ENCODE measurements around the gene USP34.

USP34 gene

DNA sequence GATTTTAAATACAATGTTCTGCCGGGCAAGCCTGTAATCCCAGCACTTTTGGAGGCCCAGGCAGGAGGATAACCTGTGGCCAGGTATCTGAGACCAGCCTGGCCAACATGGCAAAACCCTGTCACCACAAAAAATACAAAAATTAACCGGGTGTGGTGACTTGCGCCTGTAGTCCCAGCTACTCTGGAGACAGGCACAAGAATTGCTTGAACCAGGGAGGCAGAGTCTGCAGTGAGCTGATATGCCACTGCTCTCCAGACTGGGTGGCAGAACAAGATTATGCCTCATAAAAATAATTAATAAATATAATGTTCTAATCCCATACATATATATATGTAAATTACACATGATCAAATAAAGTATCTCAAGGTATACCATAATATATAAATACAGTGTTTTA is 189.6 kb downstream of the USP34 start:
- no peaks in the 10 kb centered on the region for H3K27me3 ChIP-seq (ENCODE audit: control insufficient read depth, insufficient read depth, low read length)
- no peak for TF ChIP-seq CTCF (IDR thresholded peaks at IDR 0.05)
- no peak overlapping the region for H2AFZ ChIP-seq
- H3K9ac ChIP-seq, result no peak overlapping the region
- H3K4me1 ChIP-seq, result no peaks in the 10 kb centered on the region
- no peaks in the 10 kb centered on the region for H3K79me2 ChIP-seq
- no peak overlapping the region for H3K27ac ChIP-seq
- no peaks in the 10 kb centered on the region for H3K36me3 ChIP-seq (ENCODE audit: control insufficient read depth, insufficient read depth, low read length)
- H3K4me2 ChIP-seq (ENCODE audit: low read length), result no peak overlapping the region
- H3K9me3 ChIP-seq (ENCODE audit: control insufficient read depth, low read length), result no peaks in the 10 kb centered on the region
- H3K4me3 ChIP-seq (ENCODE audit: low read depth, low read length), result no peak overlapping the region

DNA sequence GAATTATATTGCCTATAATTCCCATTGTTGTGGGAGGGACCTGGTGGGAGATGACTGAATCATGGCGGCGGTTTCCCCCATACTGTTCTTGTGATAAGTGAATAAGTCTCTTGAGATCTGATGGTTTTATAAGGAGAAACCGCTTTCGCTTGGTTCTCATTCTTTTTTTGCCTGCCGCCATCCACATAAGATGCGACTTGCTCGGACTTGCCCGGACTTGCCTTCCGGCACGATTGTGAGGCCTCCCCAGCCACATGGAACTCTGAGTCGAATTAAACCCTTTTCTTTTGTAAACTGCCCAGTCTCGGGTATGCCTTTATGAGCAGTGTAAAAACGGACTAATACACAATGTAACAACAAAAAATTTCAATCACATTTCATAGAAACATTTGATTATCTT is 193.1 kb downstream of the USP34 start:
- Histone ChIP-seq H3K27me3 (ENCODE audit: control insufficient read depth, insufficient read depth, low read length) (no peaks in the 10 kb centered on the region), H3K9ac (no peak overlapping the region), H3K4me3 (ENCODE audit: low read depth, low read length) (no peak overlapping the region), H3K9me3 (ENCODE audit: control insufficient read depth, low read length) (no peaks in the 10 kb centered on the region), H3K4me2 (ENCODE audit: low read length) (no peak overlapping the region), H3K4me1 (no peaks in the 10 kb centered on the region), H2AFZ (no peak overlapping the region), H3K36me3 (ENCODE audit: control insufficient read depth, insufficient read depth, low read length) (no peaks in the 10 kb centered on the region), H3K27ac (no peak overlapping the region), H3K79me2 (no peaks in the 10 kb centered on the region)
- TF ChIP-seq CTCF (IDR thresholded peaks at IDR 0.05), result no peak

- no peak overlapping the region for H3K27ac ChIP-seq
- H3K79me2 ChIP-seq, result no peaks in the 10 kb centered on the region
- H3K27me3 ChIP-seq (ENCODE audit: control insufficient read depth, insufficient read depth, low read length), result no peaks in the 10 kb centered on the region
- no peaks in the 10 kb centered on the region for H3K4me1 ChIP-seq
- no peak overlapping the region for H3K4me3 ChIP-seq (ENCODE audit: low read depth, low read length)
- H3K4me2 ChIP-seq (ENCODE audit: low read length), result no peak overlapping the region
- no peaks in the 10 kb centered on the region for H3K36me3 ChIP-seq (ENCODE audit: control insufficient read depth, insufficient read depth, low read length)
- TF ChIP-seq CTCF (IDR thresholded peaks at IDR 0.05), result no peak
- H2AFZ ChIP-seq, result no peak overlapping the region
- H3K9me3 ChIP-seq (ENCODE audit: control insufficient read depth, low read length), result no peaks in the 10 kb centered on the region
- no peak overlapping the region for H3K9ac ChIP-seq
These were observed 195.2 kb downstream of the USP34 start for GRCh38 chr2:61275575-61276184.

DNA sequence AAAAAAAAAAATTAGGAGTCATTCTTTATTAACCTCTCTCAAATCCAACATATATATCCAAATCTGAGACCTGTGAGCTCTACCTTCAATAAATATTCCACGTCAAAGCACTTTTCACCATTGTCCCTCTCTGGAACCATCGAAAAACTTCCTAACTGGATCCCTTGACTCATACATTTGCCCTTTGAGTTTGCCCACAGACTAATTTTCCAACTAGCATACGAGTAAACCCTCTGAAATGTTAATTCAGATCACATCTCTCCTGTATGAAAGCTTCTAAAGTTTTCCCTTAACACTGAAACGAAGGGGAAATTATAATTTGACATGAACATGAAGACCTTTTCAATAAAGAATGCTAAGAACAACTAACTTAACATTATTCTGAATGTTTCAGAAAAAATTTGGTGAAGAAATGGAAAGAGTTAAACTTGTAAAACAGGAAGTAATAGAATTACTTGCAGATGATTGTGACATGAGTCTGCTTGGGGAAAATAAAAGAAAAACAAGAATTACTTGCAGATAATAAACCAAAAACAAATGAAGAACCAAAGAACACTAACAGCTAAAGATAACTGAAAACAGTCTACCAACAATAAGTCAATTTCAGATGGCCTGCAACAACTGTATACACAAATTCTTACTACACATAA is 198.3 kb downstream of the USP34 start:
- Histone ChIP-seq H3K4me1 (no peaks in the 10 kb centered on the region), H3K79me2 (no peaks in the 10 kb centered on the region), H3K9ac (no peak overlapping the region), H3K27me3 (ENCODE audit: control insufficient read depth, insufficient read depth, low read length) (no peaks in the 10 kb centered on the region), H2AFZ (no peak overlapping the region), H3K27ac (no peak overlapping the region), H3K4me2 (ENCODE audit: low read length) (no peak overlapping the region), H3K4me3 (ENCODE audit: low read depth, low read length) (no peak overlapping the region), H3K36me3 (ENCODE audit: control insufficient read depth, insufficient read depth, low read length) (no peaks in the 10 kb centered on the region), H3K9me3 (ENCODE audit: control insufficient read depth, low read length) (no peaks in the 10 kb centered on the region)
- no peak for TF ChIP-seq CTCF (IDR thresholded peaks at IDR 0.05)

DNA sequence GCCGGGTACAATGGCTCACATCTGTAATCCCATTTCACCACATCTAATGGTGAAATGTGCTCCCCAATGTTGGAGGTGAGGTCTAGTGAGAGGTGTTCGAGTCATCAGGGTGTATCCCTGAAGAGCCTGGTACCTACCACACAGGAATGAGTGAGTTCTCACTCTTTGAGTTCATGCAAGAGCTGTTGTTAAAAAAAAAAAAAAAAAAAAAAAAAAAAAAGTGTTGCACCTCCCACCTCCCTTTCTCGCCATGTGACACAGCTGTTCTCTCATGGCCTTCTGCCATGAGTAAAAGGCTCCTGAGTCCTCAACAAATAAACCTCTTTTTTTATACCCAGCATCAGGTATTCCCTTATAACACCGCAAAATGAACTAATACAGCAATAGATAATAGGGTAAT is 202.6 kb downstream of the USP34 start:
- H3K27me3 ChIP-seq (ENCODE audit: control insufficient read depth, insufficient read depth, low read length), result no peaks in the 10 kb centered on the region
- H3K4me1 ChIP-seq, result no peaks in the 10 kb centered on the region
- no peaks in the 10 kb centered on the region for H3K9me3 ChIP-seq (ENCODE audit: control insufficient read depth, low read length)
- H3K79me2 ChIP-seq, result no peaks in the 10 kb centered on the region
- H3K9ac ChIP-seq, result no peak overlapping the region
- H3K4me3 ChIP-seq (ENCODE audit: low read depth, low read length), result no peak overlapping the region
- no peak overlapping the region for H3K4me2 ChIP-seq (ENCODE audit: low read length)
- H2AFZ ChIP-seq, result no peak overlapping the region
- no peaks in the 10 kb centered on the region for H3K36me3 ChIP-seq (ENCODE audit: control insufficient read depth, insufficient read depth, low read length)
- no peak overlapping the region for H3K27ac ChIP-seq
- no peak for TF ChIP-seq CTCF (IDR thresholded peaks at IDR 0.05)

All from parathyroid adenoma (tissue), 2 donors.